Measurements from ENCODE around the gene SUCLA2.

DNA sequence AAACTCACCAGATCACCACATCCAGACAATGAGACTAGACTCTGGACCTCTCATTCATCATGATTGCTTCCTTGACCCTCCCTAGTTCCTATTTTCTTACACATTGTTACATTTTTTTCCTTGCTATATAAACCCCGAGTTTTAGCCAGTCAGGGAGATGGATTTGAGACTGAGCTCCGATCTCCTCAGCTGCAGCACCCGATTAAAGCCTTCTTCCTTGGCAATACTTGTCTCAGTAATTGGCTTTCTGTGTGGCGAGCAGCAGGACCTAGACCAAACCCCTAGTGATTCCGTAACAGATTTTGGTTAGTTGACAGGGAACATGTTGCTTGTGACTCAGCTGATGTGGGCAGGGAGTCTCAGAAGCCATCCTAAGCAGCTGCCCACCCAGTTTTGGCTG is 44.0 kb downstream of the SUCLA2 start:
- no peak for TF ChIP-seq TGIF2 (CRISPR knock-in tag; IDR thresholded peaks at IDR 0.05)
- TF ChIP-seq, protein P1, sequence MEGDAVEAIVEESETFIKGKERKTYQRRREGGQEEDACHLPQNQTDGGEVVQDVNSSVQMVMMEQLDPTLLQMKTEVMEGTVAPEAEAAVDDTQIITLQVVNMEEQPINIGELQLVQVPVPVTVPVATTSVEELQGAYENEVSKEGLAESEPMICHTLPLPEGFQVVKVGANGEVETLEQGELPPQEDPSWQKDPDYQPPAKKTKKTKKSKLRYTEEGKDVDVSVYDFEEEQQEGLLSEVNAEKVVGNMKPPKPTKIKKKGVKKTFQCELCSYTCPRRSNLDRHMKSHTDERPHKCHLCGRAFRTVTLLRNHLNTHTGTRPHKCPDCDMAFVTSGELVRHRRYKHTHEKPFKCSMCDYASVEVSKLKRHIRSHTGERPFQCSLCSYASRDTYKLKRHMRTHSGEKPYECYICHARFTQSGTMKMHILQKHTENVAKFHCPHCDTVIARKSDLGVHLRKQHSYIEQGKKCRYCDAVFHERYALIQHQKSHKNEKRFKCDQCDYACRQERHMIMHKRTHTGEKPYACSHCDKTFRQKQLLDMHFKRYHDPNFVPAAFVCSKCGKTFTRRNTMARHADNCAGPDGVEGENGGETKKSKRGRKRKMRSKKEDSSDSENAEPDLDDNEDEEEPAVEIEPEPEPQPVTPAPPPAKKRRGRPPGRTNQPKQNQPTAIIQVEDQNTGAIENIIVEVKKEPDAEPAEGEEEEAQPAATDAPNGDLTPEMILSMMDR (IDR thresholded peaks at IDR 0.05 in 2 of 3, conservative IDR thresholded peaks at IDR 0.05 in 1 of 3; ENCODE audit: insufficient read depth in 2 of 3, low read depth in 1 of 3, low read length in 3 of 3): no peak
- TF ChIP-seq ZNF174 (CRISPR knock-in tag; IDR thresholded peaks at IDR 0.05): no peak
- TF ChIP-seq, protein P2, sequence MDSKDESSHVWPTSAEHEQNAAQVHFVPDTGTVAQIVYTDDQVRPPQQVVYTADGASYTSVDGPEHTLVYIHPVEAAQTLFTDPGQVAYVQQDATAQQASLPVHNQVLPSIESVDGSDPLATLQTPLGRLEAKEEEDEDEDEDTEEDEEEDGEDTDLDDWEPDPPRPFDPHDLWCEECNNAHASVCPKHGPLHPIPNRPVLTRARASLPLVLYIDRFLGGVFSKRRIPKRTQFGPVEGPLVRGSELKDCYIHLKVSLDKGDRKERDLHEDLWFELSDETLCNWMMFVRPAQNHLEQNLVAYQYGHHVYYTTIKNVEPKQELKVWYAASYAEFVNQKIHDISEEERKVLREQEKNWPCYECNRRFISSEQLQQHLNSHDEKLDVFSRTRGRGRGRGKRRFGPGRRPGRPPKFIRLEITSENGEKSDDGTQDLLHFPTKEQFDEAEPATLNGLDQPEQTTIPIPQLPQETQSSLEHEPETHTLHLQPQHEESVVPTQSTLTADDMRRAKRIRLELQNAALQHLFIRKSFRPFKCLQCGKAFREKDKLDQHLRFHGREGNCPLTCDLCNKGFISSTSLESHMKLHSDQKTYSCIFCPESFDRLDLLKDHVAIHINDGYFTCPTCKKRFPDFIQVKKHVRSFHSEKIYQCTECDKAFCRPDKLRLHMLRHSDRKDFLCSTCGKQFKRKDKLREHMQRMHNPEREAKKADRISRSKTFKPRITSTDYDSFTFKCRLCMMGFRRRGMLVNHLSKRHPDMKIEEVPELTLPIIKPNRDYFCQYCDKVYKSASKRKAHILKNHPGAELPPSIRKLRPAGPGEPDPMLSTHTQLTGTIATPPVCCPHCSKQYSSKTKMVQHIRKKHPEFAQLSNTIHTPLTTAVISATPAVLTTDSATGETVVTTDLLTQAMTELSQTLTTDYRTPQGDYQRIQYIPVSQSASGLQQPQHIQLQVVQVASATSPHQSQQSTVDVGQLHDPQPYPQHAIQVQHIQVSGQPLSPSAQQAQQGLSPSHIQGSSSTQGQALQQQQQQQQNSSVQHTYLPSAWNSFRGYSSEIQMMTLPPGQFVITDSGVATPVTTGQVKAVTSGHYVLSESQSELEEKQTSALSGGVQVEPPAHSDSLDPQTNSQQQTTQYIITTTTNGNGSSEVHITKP (IDR thresholded peaks at IDR 0.05; ENCODE audit: partially characterized antibody): no peak
- TF ChIP-seq NFRKB (IDR thresholded peaks at IDR 0.05; ENCODE audit: low read depth): no peak
- no peak for TF ChIP-seq HIVEP1 (CRISPR knock-in tag; IDR thresholded peaks at IDR 0.05)

All from K562 (cell line).